Activated naive CD8-positive, alpha-beta T cell treated with anti-CD3 and anti-CD28 coated beads for 36 hours (primary cell): Measurements from ENCODE around the gene IARS2. TPM values are rescaled to one million over a fixed set of nuclear protein-coding genes. Genes with fewer than 3 reads are reported as not detected.
"Not testable (repeated sequence)": the region's sequence is repeated elsewhere in the genome, so short reads cannot be mapped to it uniquely, and the experiment has no call there.

Experiments
- DNase-seq: peaks from one replicate; pipeline ENCODE4 v3.0.0; 2021
- H3K27ac Mint-ChIP-seq: one replicate; pipeline ENCODE4 v1.8.0; 2022; ENCODE audit warnings: mild to moderate bottlenecking, moderate library complexity, mixed read lengths
- H3K27me3 Mint-ChIP-seq: one replicate; pipeline ENCODE4 v1.8.0; 2022; ENCODE audit warnings: mild to moderate bottlenecking, mixed read lengths
- H3K36me3 Mint-ChIP-seq: one replicate; pipeline ENCODE4 v1.8.0; 2021; ENCODE audit warnings: mild to moderate bottlenecking, mixed read lengths
- H3K4me1 Mint-ChIP-seq: one replicate; pipeline ENCODE4 v1.8.0; 2021; ENCODE audit warnings: mixed read lengths
- H3K4me3 Mint-ChIP-seq: one replicate; pipeline ENCODE4 v1.8.0; 2022; ENCODE audit warnings: mild to moderate bottlenecking, moderate library complexity, mixed read lengths
- H3K9me3 Mint-ChIP-seq: one replicate; pipeline ENCODE4 v1.8.0; 2022; ENCODE audit warnings: mixed read lengths
- total RNA-seq, 2 experiments: library from RNA; stranded (reverse); gene quantifications; one replicate each; pipeline ENCODE4 v1.2.3, GENCODE V29; 2021

The IARS2 gene
- total RNA-seq, 2 experiments from 2014 or later: 78.5 to 81.4 TPM

DNA sequence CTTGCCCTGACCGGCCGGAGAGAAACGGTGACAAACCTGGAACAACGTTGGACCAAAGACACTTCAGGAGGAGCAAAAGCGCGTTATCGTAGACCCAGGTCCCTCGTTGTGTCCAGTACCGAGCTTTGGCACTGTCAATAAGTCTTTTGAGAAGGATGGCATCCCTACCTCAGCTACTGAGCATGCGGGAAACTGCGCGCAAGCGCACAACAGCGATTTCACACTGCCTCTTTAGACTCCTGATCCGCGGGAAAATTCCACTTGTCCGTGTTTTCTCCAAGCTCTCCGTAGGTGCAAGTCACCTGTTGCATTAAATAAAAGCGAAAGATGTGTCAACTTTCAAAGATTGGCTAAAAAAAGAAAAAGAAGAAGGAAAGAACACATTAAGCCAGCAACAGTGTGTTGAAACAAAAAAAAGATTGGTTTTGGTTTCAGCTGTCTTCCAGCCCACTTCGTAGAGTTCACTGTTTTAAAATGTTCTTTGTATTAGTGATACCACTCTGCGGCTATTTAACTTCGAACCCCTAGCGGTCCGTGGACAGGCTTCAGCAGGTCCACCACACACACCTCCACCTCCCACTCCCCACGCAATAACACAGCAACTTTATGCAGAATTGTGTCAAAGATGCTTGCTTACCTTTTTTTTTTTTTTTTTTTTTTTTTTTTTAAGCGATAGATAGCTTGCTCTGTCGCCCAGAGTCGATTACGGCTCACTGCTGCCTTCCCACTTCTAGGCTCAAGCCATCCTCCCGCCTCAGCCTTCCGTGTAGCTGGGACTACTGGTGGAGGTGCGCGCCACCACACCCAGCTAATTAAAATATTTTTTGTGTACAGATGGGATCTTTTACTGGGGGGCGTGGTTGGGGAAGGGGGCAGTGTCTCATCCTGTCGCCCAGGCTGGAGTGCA is 4.0 kb upstream of the IARS2 start, which contains the start of gene BPNT1:
BPNT1 (minus strand) TSS at position 139 of the 907 bp plus-strand sequence. CDS start 9,942 bp downstream, outside the sequence.
- Mint-ChIP-seq H3K27ac (peak within 1 kb of the TSS; percentile 93), H3K27me3 (peaks cover 3% of the 10 kb centered on the region), H3K9me3 (no peaks in the 10 kb centered on the region), H3K4me1 (peaks cover 17% of the 10 kb centered on the region), H3K4me3 (peak within 1 kb of the TSS; percentile 99), H3K36me3 (peaks cover 2% of the 10 kb centered on the region)
- DNase-seq: peak; percentile 93

GRCh38 chr1:220092694-220093093 is 1.2 kb upstream of the IARS2 start:
- Mint-ChIP-seq H3K36me3 (peaks cover 8% of the 10 kb centered on the region), H3K4me3 (no peak overlapping the region)

DNA sequence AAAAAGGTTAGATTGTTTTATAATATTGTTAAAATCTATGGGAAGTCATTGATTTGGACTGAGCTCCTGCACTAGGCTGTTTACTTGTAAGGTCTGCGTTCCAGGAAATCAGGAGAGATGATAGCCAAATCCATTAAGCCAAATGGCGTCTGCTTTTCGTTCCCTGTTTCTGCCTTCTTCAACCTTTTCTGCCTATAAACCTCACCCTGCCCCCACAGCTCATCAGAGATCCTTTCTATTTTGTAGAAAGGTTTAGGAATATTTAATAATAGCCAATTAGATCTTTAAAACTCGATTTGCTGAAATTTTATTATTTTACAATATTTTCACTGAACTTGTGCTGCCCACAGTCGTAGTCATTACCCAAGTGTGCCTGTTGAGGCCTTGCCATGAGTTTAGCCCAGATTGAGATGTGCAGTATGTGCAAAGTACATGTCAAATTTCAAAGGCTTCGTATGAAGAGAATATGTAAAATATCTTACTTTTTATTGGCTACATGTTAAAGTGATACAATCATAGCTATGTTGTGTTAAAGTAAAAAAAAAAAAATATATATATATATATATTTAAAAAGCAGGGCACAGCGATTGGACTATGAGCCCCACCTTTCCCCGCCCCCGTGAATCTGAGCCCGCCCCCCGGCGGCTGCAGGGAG is 444 bp upstream of the IARS2 start:
- no peak for DNase-seq
- H3K9me3 Mint-ChIP-seq: no peaks in the 10 kb centered on the region
- no peak overlapping the region for H3K27ac Mint-ChIP-seq
- peaks cover 11% of the 10 kb centered on the region for H3K36me3 Mint-ChIP-seq
- peak overlapping the region; percentile 32 for H3K4me3 Mint-ChIP-seq
- peaks cover 3% of the 10 kb centered on the region for H3K27me3 Mint-ChIP-seq
- peaks cover 29% of the 10 kb centered on the region for H3K4me1 Mint-ChIP-seq

More at GRCh38 chr1:220092694-220093093, 1.2 kb upstream of the IARS2 start:
- Mint-ChIP-seq H3K4me1 (peaks cover 25% of the 10 kb centered on the region), H3K27me3 (peaks cover 3% of the 10 kb centered on the region), H3K27ac (no peak overlapping the region), H3K9me3 (no peaks in the 10 kb centered on the region)
- no peak for DNase-seq

DNA sequence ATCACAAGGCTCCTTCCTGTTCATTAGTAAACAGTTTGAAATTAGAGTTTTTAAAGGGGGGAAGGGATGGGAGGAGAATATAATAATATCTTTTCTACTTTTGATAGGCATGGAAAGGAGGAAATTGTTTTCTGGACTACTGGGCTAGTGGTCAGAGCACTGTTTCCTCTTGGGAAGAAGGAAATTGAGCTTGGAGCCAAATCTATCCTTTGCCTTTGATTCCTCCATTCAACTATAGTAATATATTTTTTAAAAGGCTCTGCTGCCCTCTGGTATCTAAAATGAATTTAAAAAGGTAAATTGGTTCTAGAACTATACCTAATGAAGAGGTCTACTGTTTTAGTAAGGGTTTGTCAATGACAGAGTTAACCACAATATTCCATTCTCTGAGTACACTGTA is 5.9 kb downstream of the IARS2 start:
- peaks cover 21% of the 10 kb centered on the region for H3K4me1 Mint-ChIP-seq

GRCh38 chr1:220110473-220110872 is 16.5 kb downstream of the IARS2 start:
- not testable (repeated sequence) for H3K27ac Mint-ChIP-seq, H3K27me3 Mint-ChIP-seq, H3K9me3 Mint-ChIP-seq, H3K4me3 Mint-ChIP-seq, DNase-seq, H3K4me1 Mint-ChIP-seq
- peaks cover 13% of the 10 kb centered on the region for H3K36me3 Mint-ChIP-seq

More for the DNA sequence above, 5.9 kb downstream of the IARS2 start:
- DNase-seq: no peak
- no peak overlapping the region for H3K4me3 Mint-ChIP-seq
- H3K27ac Mint-ChIP-seq: no peak overlapping the region
- H3K9me3 Mint-ChIP-seq: no peaks in the 10 kb centered on the region
- no peaks in the 10 kb centered on the region for H3K27me3 Mint-ChIP-seq
- peaks cover 13% of the 10 kb centered on the region for H3K36me3 Mint-ChIP-seq

- not testable (repeated sequence) for H3K4me3 Mint-ChIP-seq, H3K4me1 Mint-ChIP-seq, H3K9me3 Mint-ChIP-seq, H3K27ac Mint-ChIP-seq, H3K27me3 Mint-ChIP-seq, DNase-seq
- peaks cover 19% of the 10 kb centered on the region for H3K36me3 Mint-ChIP-seq
These were observed 18.7 kb downstream of the IARS2 start for GRCh38 chr1:220112600-220112999.

- H3K36me3 Mint-ChIP-seq: peaks cover 19% of the 10 kb centered on the region
- peak; percentile 6 for DNase-seq
- no peak overlapping the region for H3K4me3 Mint-ChIP-seq
These were observed 19.3 kb downstream of the IARS2 start for GRCh38 chr1:220113136-220113695.

GRCh38 chr1:220119043-220119512 is 25.1 kb downstream of the IARS2 start:
- Mint-ChIP-seq H3K36me3 (peaks cover 15% of the 10 kb centered on the region), H3K4me3 (no peak overlapping the region), H3K27ac (no peak overlapping the region), H3K9me3 (no peaks in the 10 kb centered on the region), H3K4me1 (peaks cover 13% of the 10 kb centered on the region), H3K27me3 (no peaks in the 10 kb centered on the region)
- DNase-seq: no peak

More at GRCh38 chr1:220113136-220113695, 19.3 kb downstream of the IARS2 start:
- Mint-ChIP-seq H3K4me1 (peaks cover 4% of the 10 kb centered on the region), H3K27ac (no peak overlapping the region), H3K27me3 (no peaks in the 10 kb centered on the region), H3K9me3 (no peaks in the 10 kb centered on the region)

DNA sequence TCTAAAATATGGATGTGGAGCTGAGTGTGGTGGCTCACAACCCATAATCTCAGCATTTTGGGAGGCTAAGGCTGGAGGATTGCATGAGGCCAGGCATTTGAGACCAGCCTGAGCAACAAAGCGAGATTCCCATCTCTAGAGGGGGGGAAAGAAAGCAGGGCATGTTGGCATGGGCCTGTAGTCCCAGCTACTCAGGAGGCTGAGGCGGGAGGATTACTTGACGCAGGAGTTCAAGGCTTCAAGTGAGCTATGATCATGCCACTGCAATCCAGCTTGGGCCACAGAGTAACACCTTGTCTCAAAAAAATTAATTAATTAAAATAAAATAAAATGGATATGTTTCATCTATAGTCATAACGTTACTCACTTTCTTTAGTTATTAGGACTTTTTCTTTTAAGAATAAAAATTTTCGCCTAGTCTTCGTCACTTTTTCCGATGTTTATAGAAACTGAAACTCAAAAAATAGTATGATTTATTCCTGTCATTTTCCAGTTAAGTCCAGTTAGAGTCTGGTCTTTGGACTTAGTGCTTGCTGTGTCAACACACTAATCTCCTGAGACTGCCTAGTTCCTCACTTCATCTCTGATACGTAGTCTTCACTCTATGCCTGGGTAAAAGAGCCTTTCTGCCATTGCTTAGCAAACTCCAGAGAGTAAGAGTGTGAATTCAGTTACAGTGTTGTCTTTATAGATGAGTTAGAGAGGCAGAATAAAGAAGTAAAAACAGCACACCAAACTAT is 28.0 kb downstream of the IARS2 start:
- no peaks in the 10 kb centered on the region for H3K9me3 Mint-ChIP-seq
- H3K4me1 Mint-ChIP-seq: peaks cover 11% of the 10 kb centered on the region
- peaks cover 6% of the 10 kb centered on the region for H3K36me3 Mint-ChIP-seq
- no peak overlapping the region for H3K4me3 Mint-ChIP-seq
- no peaks in the 10 kb centered on the region for H3K27me3 Mint-ChIP-seq
- DNase-seq: no peak
- peak overlapping the region; percentile 7 for H3K27ac Mint-ChIP-seq

DNA sequence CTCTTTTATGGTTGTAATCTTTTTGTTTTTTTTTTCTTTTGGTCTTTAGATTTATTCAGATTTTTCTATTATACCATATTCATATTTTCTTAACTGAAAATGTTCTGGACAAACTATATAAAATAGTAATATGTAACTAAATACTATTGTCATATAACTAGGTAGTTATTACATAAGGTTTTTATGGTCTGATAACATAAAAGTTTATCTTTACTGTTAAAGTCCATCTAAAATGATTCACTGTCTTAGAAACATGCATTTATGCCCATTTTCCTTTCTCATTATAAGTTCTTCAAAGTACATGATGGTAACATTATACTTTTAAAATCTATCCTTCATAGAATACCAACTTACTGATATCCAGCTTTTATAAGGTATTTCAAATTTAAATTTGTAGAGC is 29.1 kb downstream of the IARS2 start:
- Mint-ChIP-seq H3K4me3 (no peak overlapping the region), H3K9me3 (no peaks in the 10 kb centered on the region), H3K27me3 (no peaks in the 10 kb centered on the region), H3K36me3 (peaks cover 11% of the 10 kb centered on the region), H3K4me1 (peaks cover 11% of the 10 kb centered on the region), H3K27ac (no peak overlapping the region)
- DNase-seq: no peak

- Mint-ChIP-seq H3K36me3 (peaks cover 17% of the 10 kb centered on the region), H3K4me1 (peaks cover 7% of the 10 kb centered on the region), H3K27ac (no peak overlapping the region), H3K27me3 (no peaks in the 10 kb centered on the region), H3K9me3 (no peaks in the 10 kb centered on the region), H3K4me3 (no peak overlapping the region)
- no peak for DNase-seq
These were observed 30.0 kb downstream of the IARS2 start for GRCh38 chr1:220123889-220124288.

GRCh38 chr1:220124542-220124941 is 30.6 kb downstream of the IARS2 start:
- H3K27me3 Mint-ChIP-seq: no peaks in the 10 kb centered on the region
- no peak for DNase-seq
- H3K9me3 Mint-ChIP-seq: peaks cover 4% of the 10 kb centered on the region
- H3K36me3 Mint-ChIP-seq: peaks cover 23% of the 10 kb centered on the region
- peaks cover 10% of the 10 kb centered on the region for H3K4me1 Mint-ChIP-seq
- no peak overlapping the region for H3K4me3 Mint-ChIP-seq
- no peak overlapping the region for H3K27ac Mint-ChIP-seq

DNA sequence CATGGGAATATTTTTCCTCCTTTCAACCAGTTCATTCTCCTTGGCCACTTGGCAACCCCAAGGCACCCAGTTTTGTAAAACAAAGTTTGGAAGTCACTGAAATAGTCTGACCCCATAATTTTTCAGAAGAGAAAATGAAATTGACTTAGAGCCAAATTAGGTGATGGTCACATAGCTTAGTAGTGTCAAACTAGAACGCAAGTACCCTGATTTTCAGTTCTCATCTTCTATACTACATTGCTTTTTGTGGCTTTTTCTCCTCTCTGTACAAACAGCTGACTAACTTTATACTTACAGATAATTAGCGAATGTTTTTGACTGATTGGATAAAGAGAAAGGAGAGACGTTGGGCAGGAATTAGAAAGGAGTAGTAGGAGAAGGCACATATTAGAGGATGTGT is 33.1 kb downstream of the IARS2 start:
- Mint-ChIP-seq H3K27me3 (no peaks in the 10 kb centered on the region), H3K36me3 (peaks cover 35% of the 10 kb centered on the region), H3K4me3 (no peak overlapping the region)

DNA sequence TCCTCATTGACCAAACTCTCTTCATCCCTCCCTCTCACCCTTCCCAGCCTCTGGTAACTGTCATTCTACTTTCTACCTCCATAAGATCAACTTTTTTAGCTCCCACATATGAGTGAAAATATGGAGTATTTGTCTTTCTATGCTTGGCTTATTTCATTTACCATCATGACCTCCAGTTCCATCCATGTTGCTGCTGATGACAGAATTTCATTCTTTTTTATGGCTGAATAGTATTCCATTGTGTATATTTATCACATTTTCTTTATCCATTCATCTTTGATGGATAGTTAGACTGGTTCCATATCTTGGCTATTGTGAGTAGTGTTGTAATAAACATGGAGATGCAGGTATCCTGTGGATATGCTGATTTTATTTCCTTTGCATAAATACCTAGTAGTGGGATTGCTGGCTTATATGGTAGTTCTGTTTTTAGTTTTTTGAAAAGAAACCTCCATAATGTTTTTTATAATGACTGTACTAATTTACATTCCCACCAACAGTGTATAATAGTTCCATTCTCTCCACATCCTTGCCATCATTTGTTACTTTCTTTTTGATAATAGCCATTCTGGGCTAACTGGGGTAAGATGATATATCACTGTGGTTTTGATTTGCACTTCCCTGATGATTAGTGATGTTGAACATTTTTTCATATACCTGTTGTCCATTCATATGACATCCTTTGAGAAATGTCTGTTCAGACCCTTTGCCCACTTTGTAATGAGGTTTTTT is 35.7 kb downstream of the IARS2 start:
- peaks cover 42% of the 10 kb centered on the region for H3K36me3 Mint-ChIP-seq
- no peak overlapping the region for H3K27ac Mint-ChIP-seq

More for the DNA sequence above, 33.1 kb downstream of the IARS2 start:
- no peak for DNase-seq
- peaks cover 11% of the 10 kb centered on the region for H3K4me1 Mint-ChIP-seq
- H3K9me3 Mint-ChIP-seq: peaks cover 5% of the 10 kb centered on the region
- H3K27ac Mint-ChIP-seq: no peak overlapping the region

More for the DNA sequence above, 35.7 kb downstream of the IARS2 start:
- Mint-ChIP-seq H3K4me1 (peaks cover 8% of the 10 kb centered on the region), H3K4me3 (no peak overlapping the region), H3K27me3 (no peaks in the 10 kb centered on the region), H3K9me3 (peaks cover 5% of the 10 kb centered on the region)
- no peak for DNase-seq
